Mesothelial cell of epicardium (in vitro differentiated cells): ENCODE measurements around the gene SPPL2C. TPM values are rescaled to one million over a fixed set of nuclear protein-coding genes. Genes with fewer than 3 reads are reported as not detected.

Source experiments
- DNase-seq, 2 experiments: peaks; one replicate each; pipeline ENCODE4 v3.0.0; 2021; ENCODE audit warnings: low spot score in 2 of 2; ENCODE audit not compliant: unreplicated experiment in 2 of 2
- H3K27ac Mint-ChIP-seq: 2 replicates; pipeline ENCODE4 v1.8.0; 2021; ENCODE audit warnings: mixed read lengths
- H3K27me3 Mint-ChIP-seq: 2 replicates; pipeline ENCODE4 v1.8.0; 2021; ENCODE audit warnings: low read depth, mixed read lengths
- H3K36me3 Mint-ChIP-seq: 2 replicates; pipeline ENCODE4 v1.8.0; 2021; ENCODE audit warnings: mixed read lengths
- H3K4me1 Mint-ChIP-seq: 2 replicates; pipeline ENCODE4 v1.8.0; 2021; ENCODE audit warnings: mixed read lengths
- H3K4me3 Mint-ChIP-seq: 2 replicates; pipeline ENCODE4 v1.8.0; 2021; ENCODE audit warnings: mild to moderate bottlenecking, moderate library complexity, mixed read lengths
- H3K9me3 Mint-ChIP-seq: 2 replicates; pipeline ENCODE4 v1.8.0; 2021; ENCODE audit warnings: mixed read lengths
- total RNA-seq: library from RNA; stranded (reverse); gene quantifications from 3 replicates; pipeline ENCODE4 v1.2.1, GENCODE V29; 2021
- TF ChIP-seq, protein P1 (sequence below): fragments of 200-600 bp; sonication (generic); IDR thresholded peaks from one replicate; pipeline ENCODE4 v1.5.0; 2021; ENCODE audit warnings: antibody characterized with exemption; ENCODE audit not compliant: unreplicated experiment

The SPPL2C gene
- total RNA-seq, 1 donor from 2014 or later = not detected

DNA sequence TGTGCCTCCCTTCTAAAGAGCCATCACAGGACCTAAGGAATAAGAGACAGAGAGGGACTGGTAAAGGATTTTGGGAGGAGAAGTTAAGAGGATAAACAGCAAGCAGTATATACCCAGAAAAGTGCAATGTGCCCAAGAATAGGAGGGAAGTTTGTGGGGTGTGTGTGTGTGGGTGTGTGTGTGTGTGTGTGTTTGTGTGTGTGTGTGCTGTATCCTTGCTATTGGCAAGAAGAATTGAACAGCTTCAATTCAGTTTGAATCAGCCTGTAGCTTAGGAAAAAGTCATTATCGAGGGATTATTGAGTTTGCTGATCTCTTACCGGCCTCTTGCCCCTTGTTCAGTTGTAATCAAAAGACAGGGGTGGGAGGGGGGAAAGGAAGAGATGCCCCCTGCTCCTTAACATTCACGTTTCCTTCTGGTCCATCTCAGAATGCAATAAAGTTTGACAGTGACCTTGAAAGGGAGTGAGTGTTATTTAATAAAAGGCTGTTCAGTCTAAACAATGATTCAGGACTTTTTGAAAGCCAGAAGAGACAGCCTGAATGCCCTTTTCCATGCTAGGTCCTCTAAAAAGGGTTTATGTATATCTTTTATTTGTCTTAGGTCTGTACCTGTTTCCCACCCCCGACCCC lies 25.8 kb downstream of the SPPL2C start:
- TF ChIP-seq, protein P1, sequence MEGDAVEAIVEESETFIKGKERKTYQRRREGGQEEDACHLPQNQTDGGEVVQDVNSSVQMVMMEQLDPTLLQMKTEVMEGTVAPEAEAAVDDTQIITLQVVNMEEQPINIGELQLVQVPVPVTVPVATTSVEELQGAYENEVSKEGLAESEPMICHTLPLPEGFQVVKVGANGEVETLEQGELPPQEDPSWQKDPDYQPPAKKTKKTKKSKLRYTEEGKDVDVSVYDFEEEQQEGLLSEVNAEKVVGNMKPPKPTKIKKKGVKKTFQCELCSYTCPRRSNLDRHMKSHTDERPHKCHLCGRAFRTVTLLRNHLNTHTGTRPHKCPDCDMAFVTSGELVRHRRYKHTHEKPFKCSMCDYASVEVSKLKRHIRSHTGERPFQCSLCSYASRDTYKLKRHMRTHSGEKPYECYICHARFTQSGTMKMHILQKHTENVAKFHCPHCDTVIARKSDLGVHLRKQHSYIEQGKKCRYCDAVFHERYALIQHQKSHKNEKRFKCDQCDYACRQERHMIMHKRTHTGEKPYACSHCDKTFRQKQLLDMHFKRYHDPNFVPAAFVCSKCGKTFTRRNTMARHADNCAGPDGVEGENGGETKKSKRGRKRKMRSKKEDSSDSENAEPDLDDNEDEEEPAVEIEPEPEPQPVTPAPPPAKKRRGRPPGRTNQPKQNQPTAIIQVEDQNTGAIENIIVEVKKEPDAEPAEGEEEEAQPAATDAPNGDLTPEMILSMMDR = no peak
- Mint-ChIP-seq H3K9me3 (no peaks in the 10 kb centered on the region), H3K27me3 (peaks cover 18% of the 10 kb centered on the region), H3K27ac (no peak overlapping the region), H3K36me3 (no peaks in the 10 kb centered on the region), H3K4me1 (peaks cover 8% of the 10 kb centered on the region), H3K4me3 (no peak overlapping the region)
- DNase-seq = no peak

DNA sequence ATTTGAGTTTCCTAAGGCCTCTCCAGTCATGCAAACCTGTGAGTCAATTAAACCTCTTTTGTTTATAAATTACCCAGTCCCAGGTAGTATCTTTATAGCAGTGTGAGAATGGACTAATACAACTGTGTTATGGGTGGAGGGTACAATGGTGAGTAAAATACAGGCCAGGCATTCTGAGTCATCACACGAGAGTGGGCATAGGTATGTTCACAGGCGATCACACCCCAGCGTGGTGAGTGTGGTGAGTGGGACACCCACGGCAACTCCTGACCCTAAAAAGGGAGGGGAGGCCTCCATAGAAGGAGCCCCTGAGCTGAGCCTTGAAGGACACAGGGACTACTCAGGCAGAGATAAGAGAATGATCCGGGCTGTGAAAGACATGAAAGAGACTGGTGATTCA lies 27.0 kb downstream of the SPPL2C start:
- Mint-ChIP-seq H3K27me3 (peaks cover 18% of the 10 kb centered on the region), H3K36me3 (no peaks in the 10 kb centered on the region), H3K27ac (no peak overlapping the region), H3K9me3 (no peaks in the 10 kb centered on the region), H3K4me3 (no peak overlapping the region), H3K4me1 (peaks cover 8% of the 10 kb centered on the region)
- TF ChIP-seq, protein P1 = no peak
- DNase-seq = no peak

DNA sequence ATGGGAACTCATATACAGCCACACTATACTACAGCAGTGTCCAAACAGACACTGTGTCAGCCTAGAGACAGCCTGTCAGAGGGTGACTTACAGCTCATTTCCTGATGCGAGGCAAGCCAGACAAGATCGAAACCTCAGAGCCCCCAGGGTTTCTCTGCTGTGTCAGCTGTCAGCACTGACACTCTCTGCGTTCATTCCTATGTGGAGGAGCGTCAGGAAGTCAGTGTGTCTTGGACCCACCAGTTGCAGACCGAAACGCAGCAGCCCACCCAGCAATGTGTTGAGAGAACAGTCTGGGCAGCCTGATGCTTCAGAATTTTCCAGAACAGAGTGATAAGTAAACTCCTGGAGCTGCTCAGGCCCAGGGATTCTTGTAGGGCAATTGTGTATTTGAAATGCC lies 29.0 kb downstream of the SPPL2C start:
- no peaks in the 10 kb centered on the region for H3K9me3 Mint-ChIP-seq
- H3K27ac Mint-ChIP-seq = no peak overlapping the region
- no peak overlapping the region for H3K4me3 Mint-ChIP-seq
- H3K27me3 Mint-ChIP-seq = peaks cover 26% of the 10 kb centered on the region
- peaks cover 8% of the 10 kb centered on the region for H3K4me1 Mint-ChIP-seq
- no peaks in the 10 kb centered on the region for H3K36me3 Mint-ChIP-seq
- TF ChIP-seq, protein P1 = no peak
- DNase-seq = no peak

DNA sequence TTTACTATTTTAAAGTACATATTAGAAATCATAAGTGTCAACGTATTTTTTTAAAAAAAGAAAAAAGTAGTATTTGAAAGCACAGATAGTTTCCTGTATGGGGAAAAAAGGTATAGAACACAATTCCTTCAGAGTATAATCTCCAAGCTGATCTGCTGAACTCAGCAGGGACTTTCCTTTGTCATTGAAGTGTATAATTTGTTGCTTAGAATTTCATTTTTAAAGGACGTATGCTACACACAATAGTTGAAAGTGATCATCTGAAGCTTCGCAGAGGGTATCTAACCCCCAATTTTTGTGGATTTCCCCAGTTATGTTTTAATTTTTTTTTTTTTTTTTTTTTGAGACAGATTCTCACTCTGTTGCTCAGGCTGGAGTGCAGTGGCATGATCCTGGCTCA lies 29.5 kb downstream of the SPPL2C start:
- H3K9me3 Mint-ChIP-seq = no peaks in the 10 kb centered on the region
- peaks cover 26% of the 10 kb centered on the region for H3K27me3 Mint-ChIP-seq
- H3K36me3 Mint-ChIP-seq = no peaks in the 10 kb centered on the region
- no peak overlapping the region for H3K4me3 Mint-ChIP-seq
- no peak for DNase-seq
- H3K27ac Mint-ChIP-seq = no peak overlapping the region
- TF ChIP-seq, protein P1 = no peak
- H3K4me1 Mint-ChIP-seq = peaks cover 8% of the 10 kb centered on the region

DNA sequence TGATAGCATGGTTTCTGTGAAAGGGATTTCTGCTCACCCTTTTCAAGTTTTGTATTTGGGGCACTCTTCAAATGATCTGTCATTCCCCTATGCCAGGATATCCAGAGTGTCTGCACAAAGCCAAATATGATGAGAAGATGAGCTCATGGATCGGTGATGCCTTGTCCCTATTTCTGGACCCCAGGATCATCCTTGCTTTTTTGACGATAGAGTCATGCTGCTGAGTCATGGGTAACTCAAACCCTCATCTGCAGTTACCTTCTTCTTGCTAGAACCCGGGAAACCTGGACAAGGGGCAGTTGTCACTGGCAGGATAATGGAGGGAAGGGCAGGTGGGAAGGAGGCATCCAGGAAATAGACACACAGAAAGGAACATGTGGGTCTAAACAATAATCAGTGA lies 31.9 kb downstream of the SPPL2C start:
- TF ChIP-seq, protein P1 = no peak
- H3K4me3 Mint-ChIP-seq = no peak overlapping the region
- H3K27ac Mint-ChIP-seq = no peak overlapping the region
- DNase-seq = no peak
- no peaks in the 10 kb centered on the region for H3K9me3 Mint-ChIP-seq
- H3K27me3 Mint-ChIP-seq = peaks cover 40% of the 10 kb centered on the region
- peaks cover 4% of the 10 kb centered on the region for H3K4me1 Mint-ChIP-seq
- H3K36me3 Mint-ChIP-seq = no peaks in the 10 kb centered on the region

DNA sequence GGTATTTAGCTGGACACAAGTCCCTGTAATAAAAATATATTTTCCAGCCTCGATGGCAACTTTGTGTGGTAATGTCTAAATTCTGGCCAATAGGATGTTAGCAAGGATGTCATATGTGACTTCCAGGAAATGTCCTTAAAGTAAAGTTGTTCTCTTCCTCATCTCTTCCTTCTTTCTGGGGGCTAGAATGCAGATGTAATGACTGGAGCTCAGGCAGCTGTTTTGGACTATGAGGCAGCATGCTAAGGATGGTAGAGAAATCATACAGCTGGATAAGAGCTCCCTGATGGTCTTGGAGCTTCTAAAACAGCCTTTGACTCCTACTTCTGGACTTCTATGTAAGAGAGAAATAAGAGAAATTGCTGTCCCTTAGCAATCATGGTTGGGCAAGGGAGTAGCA lies 32.8 kb downstream of the SPPL2C start:
- TF ChIP-seq, protein P1 = no peak
- no peak overlapping the region for H3K27ac Mint-ChIP-seq
- H3K36me3 Mint-ChIP-seq = no peaks in the 10 kb centered on the region
- no peaks in the 10 kb centered on the region for H3K9me3 Mint-ChIP-seq
- H3K27me3 Mint-ChIP-seq = peaks cover 46% of the 10 kb centered on the region
- peaks cover 4% of the 10 kb centered on the region for H3K4me1 Mint-ChIP-seq
- H3K4me3 Mint-ChIP-seq = no peak overlapping the region
- no peak for DNase-seq
